Upper lobe of left lung (tissue), 6 donors: ENCODE data around the gene SNAPC4. TPM values are rescaled to one million over a fixed set of nuclear protein-coding genes. Genes with fewer than 3 reads are reported as not detected.

ENCODE experiments used
- ATAC-seq, 2 donors: fragments of 200-7000 bp; cut with Tn5 transposase; one replicate each; pipeline ENCODE4 v1.9.1; 2022; ENCODE audit warnings: mild to moderate bottlenecking in 2 of 2, moderate library complexity in 2 of 2; ENCODE audit not compliant: low FRiP score in 2 of 2
- DNase-seq, 2 donors: peaks; one replicate each; pipeline ENCODE4 v3.0.0-alpha.2; 2019 to 2020
- H3K27ac ChIP-seq, 4 donors: fragments of 200-600 bp; sonication (generic); one replicate each; pipeline ENCODE4 v1.5.1; 2016 to 2019
- H3K27me3 ChIP-seq, 4 donors: fragments of 200-600 bp; sonication (generic); one replicate each; pipeline ENCODE4 v1.5.1; 2017 to 2019
- H3K36me3 ChIP-seq, 4 donors: fragments of 200-600 bp; sonication (generic); one replicate each; pipeline ENCODE4 v1.5.1; 2016 to 2019
- H3K4me1 ChIP-seq, 4 donors: fragments of 200-600 bp; sonication (generic); one replicate each; pipeline ENCODE4 v1.5.1; 2018 to 2019
- H3K4me3 ChIP-seq, 4 donors: fragments of 200-600 bp; sonication (generic); one replicate each; pipeline ENCODE4 v1.5.1; 2017 to 2019; ENCODE audit warnings: mild to moderate bottlenecking in 2 of 4, moderate library complexity in 1 of 4
- H3K9me3 ChIP-seq, 4 donors: fragments of 200-600 bp; sonication (generic); one replicate each; pipeline ENCODE4 v1.5.1; 2018 to 2019
- EP300 ChIP-seq, 4 donors: sonication (generic); formaldehyde crosslinking; IDR thresholded peaks; one replicate each; pipeline ENCODE4 v1.5.1; 2017; ENCODE audit warnings: antibody characterized with exemption in 4 of 4, control low read depth in 2 of 4
- POLR2A ChIP-seq, 4 donors: fragments of 450-650 bp; IDR thresholded peaks; one replicate each; pipeline ENCODE4 v1.5.1; 2016 to 2017; ENCODE audit warnings: antibody characterized with exemption in 4 of 4, mild to moderate bottlenecking in 2 of 4
- POLR2AphosphoS5 ChIP-seq, 2 donors: sonication (generic); formaldehyde crosslinking; IDR thresholded peaks; one replicate each; pipeline ENCODE4 v1.5.1; 2017; ENCODE audit warnings: antibody characterized with exemption in 2 of 2
- WGBS, 2 donors: methylation state at CpG; one replicate each; pipeline ENCODE4 v1.1.5; 2017 to 2018; 5-methylcytosine and 5-hydroxymethylcytosine counted together
- total RNA-seq, 6 donors: library from RNA; depleted of rRNA in 4 of 6; stranded (reverse); fragments of >200 nt in 4 of 6; gene quantifications; one replicate each; pipeline versions ENCODE4 v1.1.0 to v1.2.1, GENCODE V29; 2016 to 2021
- TF ChIP-seq, protein P1 (sequence below), 6 experiments: fragments of 450-650 bp in 4 of 6; fragments of 200-600 bp in 2 of 6; sonication (generic) in 2 of 6; IDR thresholded peaks; one replicate each; pipeline ENCODE4 v1.5.1; 2016 to 2019; ENCODE audit warnings: antibody characterized with exemption in 6 of 6
- donor health status: DM: no; HTN: no; CAD: no; lungs with moderate emphysema.
- donor health status: DM: no; HTN: yes; CAD: no; lungs with severe emphysema.

The SNAPC4 gene
- total RNA-seq, 6 donors from 2014 or later: 7.8 to 35.6 (median 13.2) TPM

- H3K27ac ChIP-seq: peak overlapping the region in 1 of 4 donors; percentile 43
- 85 to 88% methylated on average over 32 of the region's 32 CpGs for WGBS, 2 donors
- DNase-seq (peak in 1 of 2 donors; percentile 72), ATAC-seq (no peak)
- no peak overlapping the region for H3K4me3 ChIP-seq
- H3K36me3 ChIP-seq: peaks cover 19 to 50% (median 39%) of the 10 kb centered on the region in 4 donors
- H3K4me1 ChIP-seq: peaks cover 10 to 23% (median 13%) of the 10 kb centered on the region in 4 donors
- TF ChIP-seq, protein P1, sequence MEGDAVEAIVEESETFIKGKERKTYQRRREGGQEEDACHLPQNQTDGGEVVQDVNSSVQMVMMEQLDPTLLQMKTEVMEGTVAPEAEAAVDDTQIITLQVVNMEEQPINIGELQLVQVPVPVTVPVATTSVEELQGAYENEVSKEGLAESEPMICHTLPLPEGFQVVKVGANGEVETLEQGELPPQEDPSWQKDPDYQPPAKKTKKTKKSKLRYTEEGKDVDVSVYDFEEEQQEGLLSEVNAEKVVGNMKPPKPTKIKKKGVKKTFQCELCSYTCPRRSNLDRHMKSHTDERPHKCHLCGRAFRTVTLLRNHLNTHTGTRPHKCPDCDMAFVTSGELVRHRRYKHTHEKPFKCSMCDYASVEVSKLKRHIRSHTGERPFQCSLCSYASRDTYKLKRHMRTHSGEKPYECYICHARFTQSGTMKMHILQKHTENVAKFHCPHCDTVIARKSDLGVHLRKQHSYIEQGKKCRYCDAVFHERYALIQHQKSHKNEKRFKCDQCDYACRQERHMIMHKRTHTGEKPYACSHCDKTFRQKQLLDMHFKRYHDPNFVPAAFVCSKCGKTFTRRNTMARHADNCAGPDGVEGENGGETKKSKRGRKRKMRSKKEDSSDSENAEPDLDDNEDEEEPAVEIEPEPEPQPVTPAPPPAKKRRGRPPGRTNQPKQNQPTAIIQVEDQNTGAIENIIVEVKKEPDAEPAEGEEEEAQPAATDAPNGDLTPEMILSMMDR (IDR thresholded peaks at IDR 0.05): no peak
- no peak for TF ChIP-seq POLR2AphosphoS5 (IDR thresholded peaks at IDR 0.05)
- TF ChIP-seq EP300 (IDR thresholded peaks at IDR 0.05): no peak
- TF ChIP-seq POLR2A (IDR thresholded peaks at IDR 0.05): no peak
- no peaks in the 10 kb centered on the region for H3K9me3 ChIP-seq
- no peaks in the 10 kb centered on the region for H3K27me3 ChIP-seq
Measured at GRCh38 chr9:136403915-136404800, 4.2 kb upstream of the SNAPC4 start.

- H3K27ac ChIP-seq: peak overlapping the region in 1 of 4 donors; percentile 43
- H3K4me3 ChIP-seq: no peak overlapping the region
- ATAC-seq (no peak), DNase-seq (no peak)
- TF ChIP-seq, protein P1 (IDR thresholded peaks at IDR 0.05): no peak
- TF ChIP-seq EP300 (IDR thresholded peaks at IDR 0.05) (no peak), POLR2A (IDR thresholded peaks at IDR 0.05) (no peak), POLR2AphosphoS5 (IDR thresholded peaks at IDR 0.05) (no peak)
- WGBS, 2 donors: 89 to 91% methylated on average over 5 of the region's 5 CpGs
- H3K4me1 ChIP-seq: peaks cover 13 to 23% (median 16%) of the 10 kb centered on the region in 4 donors
- no peaks in the 10 kb centered on the region for H3K9me3 ChIP-seq
- peaks cover 19 to 50% (median 39%) of the 10 kb centered on the region in 4 donors for H3K36me3 ChIP-seq
- no peaks in the 10 kb centered on the region for H3K27me3 ChIP-seq
Measured at GRCh38 chr9:136403538-136403914, 3.6 kb upstream of the SNAPC4 start.

- H3K4me1 ChIP-seq: peaks cover 14 to 23% (median 17%) of the 10 kb centered on the region in 4 donors
- H3K4me3 ChIP-seq: no peak overlapping the region
- 68 to 83% methylated on average over 5 to 13 of the region's 13 CpGs for WGBS, 2 donors
- peaks cover 13 to 51% (median 40%) of the 10 kb centered on the region in 4 donors for H3K36me3 ChIP-seq
- ATAC-seq (no peak), DNase-seq (peak in 1 of 2 donors; percentile 71)
- H3K27me3 ChIP-seq: no peaks in the 10 kb centered on the region
- no peak overlapping the region for H3K27ac ChIP-seq
- H3K9me3 ChIP-seq: no peaks in the 10 kb centered on the region
- TF ChIP-seq POLR2A (IDR thresholded peaks at IDR 0.05) (no peak), EP300 (IDR thresholded peaks at IDR 0.05) (no peak), POLR2AphosphoS5 (IDR thresholded peaks at IDR 0.05) (no peak)
- TF ChIP-seq, protein P1 (IDR thresholded peaks at IDR 0.05): no peak
Measured at GRCh38 chr9:136402067-136402466, 2.1 kb upstream of the SNAPC4 start.

DNA sequence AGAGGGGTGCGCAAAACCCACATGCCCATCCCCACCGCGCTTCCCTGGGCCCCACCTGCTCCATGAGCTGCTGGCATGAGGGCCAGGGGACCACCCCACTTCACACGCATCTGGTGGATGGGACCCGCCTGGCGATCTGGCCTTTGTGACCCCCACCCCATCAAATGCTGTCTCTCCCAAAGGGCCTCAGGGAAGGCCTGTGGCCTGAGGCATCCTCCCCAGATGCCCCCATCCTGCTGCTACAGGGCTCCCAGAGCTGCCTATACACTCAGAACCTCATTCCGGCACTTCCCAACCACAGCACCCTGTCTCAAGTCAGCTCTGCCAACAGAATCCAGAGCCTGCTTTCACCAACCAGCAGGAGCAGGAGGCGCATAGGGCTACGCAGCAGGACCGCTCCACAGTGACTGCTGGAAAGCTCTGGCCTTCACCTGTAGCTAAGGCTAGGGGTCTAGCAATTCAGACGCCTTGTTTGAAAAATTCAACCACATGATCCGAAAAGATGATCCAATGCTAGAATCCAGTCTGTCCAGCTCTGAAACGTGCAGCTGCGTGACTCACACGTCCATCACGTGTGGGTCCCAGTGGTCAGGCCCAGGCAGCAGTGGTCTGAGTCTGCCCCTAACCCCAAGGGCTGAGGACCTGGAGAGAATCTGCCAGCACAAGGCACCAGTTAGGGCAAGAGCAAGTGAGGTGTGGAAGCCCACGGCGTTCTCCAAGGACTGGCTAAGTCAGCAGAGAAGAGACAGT lies 1.4 kb upstream of the SNAPC4 start:
- no peak for ATAC-seq
- H3K9me3 ChIP-seq: no peaks in the 10 kb centered on the region
- no peaks in the 10 kb centered on the region for H3K27me3 ChIP-seq
- peaks cover 9 to 51% (median 40%) of the 10 kb centered on the region in 4 donors for H3K36me3 ChIP-seq
- DNase-seq: peak in 1 of 2 donors; percentile 38
- peaks cover 14 to 23% (median 17%) of the 10 kb centered on the region in 4 donors for H3K4me1 ChIP-seq
- no peak overlapping the region for H3K4me3 ChIP-seq
- H3K27ac ChIP-seq: no peak overlapping the region
- no peak for TF ChIP-seq EP300 (IDR thresholded peaks at IDR 0.05)
- no peak for TF ChIP-seq POLR2AphosphoS5 (IDR thresholded peaks at IDR 0.05)
- TF ChIP-seq POLR2A (IDR thresholded peaks at IDR 0.05): no peak
- TF ChIP-seq, protein P1 (IDR thresholded peaks at IDR 0.05): no peak
- WGBS, 2 donors: 93 to 97% methylated on average over 15 to 18 of the region's 18 CpGs
